HFF-Myc (cell line): ENCODE measurements around the gene GTPBP3.

ENCODE experiments used
- DNase-seq: peaks from one replicate; pipeline ENCODE4 v3.0.0-alpha.2; 2011; ENCODE audit warnings: low read depth; ENCODE audit errors: extremely low read depth
- H3K4me3 ChIP-seq: replicated peaks from 2 replicates; pipeline ENCODE4 v1.5.1; 2011; ENCODE audit warnings: low read depth, mild to moderate bottlenecking, control low read depth, low read length
- TF ChIP-seq, protein P1 (sequence below): IDR thresholded peaks from 2 replicates; pipeline ENCODE4 v1.5.1; 2012; ENCODE audit warnings: mild to moderate bottlenecking, low read depth, low read length, control low read depth; ENCODE audit errors: missing control alignments

Gene GTPBP3

DNA sequence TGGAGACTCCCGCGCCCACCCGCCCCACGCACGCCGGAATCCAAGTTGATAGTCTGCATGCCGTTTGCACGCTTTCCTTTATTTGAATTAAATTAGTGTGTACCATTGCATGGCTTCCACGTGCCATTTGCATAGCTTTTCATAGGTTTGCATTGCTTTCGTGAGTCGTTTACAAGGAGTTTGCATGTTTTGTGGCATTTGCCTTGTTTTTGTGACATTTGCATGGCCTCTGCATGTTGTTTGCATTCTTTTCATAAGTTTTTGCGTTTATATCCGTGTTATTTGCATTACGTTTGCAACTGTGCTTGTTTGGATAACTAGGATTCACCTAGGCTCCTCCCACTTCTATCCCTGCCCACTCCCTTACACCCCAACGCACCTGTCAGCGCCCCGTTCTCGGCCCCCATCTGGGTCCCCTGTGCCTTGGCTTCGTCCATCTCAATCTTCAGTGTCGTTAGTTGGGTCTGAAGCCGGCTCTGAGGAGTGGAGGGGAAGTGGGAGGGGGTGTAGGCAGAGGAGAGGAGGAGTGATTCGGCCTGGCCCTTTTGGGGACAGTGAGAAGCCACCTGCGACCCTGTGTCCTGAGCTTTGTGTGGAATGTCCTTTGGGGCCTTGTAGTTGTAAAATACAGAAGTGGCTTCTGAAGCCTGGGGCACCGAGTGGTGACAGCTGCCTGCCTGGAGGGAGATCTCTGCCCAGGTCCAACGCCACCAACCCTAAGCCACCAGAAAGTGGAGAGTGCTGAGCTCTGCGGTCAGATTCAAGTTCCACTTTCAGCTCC lies 54.2 kb downstream of the GTPBP3 start:
- DNase-seq, result no peak
- TF ChIP-seq, protein P1, sequence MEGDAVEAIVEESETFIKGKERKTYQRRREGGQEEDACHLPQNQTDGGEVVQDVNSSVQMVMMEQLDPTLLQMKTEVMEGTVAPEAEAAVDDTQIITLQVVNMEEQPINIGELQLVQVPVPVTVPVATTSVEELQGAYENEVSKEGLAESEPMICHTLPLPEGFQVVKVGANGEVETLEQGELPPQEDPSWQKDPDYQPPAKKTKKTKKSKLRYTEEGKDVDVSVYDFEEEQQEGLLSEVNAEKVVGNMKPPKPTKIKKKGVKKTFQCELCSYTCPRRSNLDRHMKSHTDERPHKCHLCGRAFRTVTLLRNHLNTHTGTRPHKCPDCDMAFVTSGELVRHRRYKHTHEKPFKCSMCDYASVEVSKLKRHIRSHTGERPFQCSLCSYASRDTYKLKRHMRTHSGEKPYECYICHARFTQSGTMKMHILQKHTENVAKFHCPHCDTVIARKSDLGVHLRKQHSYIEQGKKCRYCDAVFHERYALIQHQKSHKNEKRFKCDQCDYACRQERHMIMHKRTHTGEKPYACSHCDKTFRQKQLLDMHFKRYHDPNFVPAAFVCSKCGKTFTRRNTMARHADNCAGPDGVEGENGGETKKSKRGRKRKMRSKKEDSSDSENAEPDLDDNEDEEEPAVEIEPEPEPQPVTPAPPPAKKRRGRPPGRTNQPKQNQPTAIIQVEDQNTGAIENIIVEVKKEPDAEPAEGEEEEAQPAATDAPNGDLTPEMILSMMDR, result no peak
- H3K4me3 ChIP-seq, result peak overlapping the region; percentile 37
